Measurements from ENCODE around the gene ADAM33. TPM values are rescaled to one million over a fixed set of nuclear protein-coding genes. Genes with fewer than 3 reads are reported as not detected.

ADAM33 gene
- total RNA-seq, 1 experiment from 2014 or later, result not detected

DNA sequence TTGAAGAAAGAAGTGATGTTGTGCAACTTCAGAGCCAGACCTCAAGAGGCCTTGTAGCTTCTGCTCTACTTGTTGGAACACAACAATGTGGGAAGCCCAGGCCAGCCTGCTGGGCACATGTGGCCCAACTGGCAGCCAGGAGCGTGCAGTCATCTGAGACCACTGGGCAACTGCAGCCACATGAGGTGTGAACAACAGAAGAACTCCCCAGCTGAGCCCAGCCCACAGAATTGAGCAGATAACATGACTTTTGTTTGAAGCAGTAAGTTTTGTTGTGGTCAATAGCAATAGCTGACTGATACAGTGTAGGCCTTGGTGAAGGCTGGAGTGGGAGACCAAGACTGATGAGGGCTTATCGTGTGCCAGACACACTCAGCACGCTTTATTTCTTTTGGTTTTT lies 8.6 kb upstream of the ADAM33 start:
- ChIA-PET CTCF (no interaction called here), POLR2A (ENCODE audit: unreplicated experiment) (no interaction called here)
- H2AFZ ChIP-seq, result no peak overlapping the region
- no peaks in the 10 kb centered on the region for H3K4me1 ChIP-seq (replicated peaks; ENCODE audit: insufficient read depth)
- H3K4me3 ChIP-seq, result no peak overlapping the region
- H3K27ac ChIP-seq, result no peak overlapping the region
- no peak for TF ChIP-seq EZH2 (IDR thresholded peaks at IDR 0.05; ENCODE audit: low read depth)
- TF ChIP-seq, protein P1, sequence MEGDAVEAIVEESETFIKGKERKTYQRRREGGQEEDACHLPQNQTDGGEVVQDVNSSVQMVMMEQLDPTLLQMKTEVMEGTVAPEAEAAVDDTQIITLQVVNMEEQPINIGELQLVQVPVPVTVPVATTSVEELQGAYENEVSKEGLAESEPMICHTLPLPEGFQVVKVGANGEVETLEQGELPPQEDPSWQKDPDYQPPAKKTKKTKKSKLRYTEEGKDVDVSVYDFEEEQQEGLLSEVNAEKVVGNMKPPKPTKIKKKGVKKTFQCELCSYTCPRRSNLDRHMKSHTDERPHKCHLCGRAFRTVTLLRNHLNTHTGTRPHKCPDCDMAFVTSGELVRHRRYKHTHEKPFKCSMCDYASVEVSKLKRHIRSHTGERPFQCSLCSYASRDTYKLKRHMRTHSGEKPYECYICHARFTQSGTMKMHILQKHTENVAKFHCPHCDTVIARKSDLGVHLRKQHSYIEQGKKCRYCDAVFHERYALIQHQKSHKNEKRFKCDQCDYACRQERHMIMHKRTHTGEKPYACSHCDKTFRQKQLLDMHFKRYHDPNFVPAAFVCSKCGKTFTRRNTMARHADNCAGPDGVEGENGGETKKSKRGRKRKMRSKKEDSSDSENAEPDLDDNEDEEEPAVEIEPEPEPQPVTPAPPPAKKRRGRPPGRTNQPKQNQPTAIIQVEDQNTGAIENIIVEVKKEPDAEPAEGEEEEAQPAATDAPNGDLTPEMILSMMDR (conservative IDR thresholded peaks at IDR 0.05), result no peak
- H3F3A ChIP-seq (ENCODE audit: insufficient read depth, low read depth), result no peaks in the 10 kb centered on the region
- no TSS peak for BruUV-seq (replicated peaks)
- H3K27me3 ChIP-seq (ENCODE audit: insufficient read depth, low read depth), result peaks cover 18% of the 10 kb centered on the region; the same call in 1 of the 2 replicates
- intact Hi-C loops (cut with micrococcal nuclease; ENCODE audit: unreplicated experiment), result no loop called here
- H3K9me3 ChIP-seq (ENCODE audit: insufficient read depth, low read depth), result no peaks in the 10 kb centered on the region
- DNase-seq, result no peak
- H4K20me1 ChIP-seq (ENCODE audit: insufficient read depth), result no peaks in the 10 kb centered on the region
- no peaks in the 10 kb centered on the region for H3K36me3 ChIP-seq (ENCODE audit: low read depth)
- no peak overlapping the region for H3K4me2 ChIP-seq
- H3K9me2 ChIP-seq (ENCODE audit: insufficient read depth), result no peaks in the 10 kb centered on the region
- H3K79me2 ChIP-seq (ENCODE audit: low read depth), result no peaks in the 10 kb centered on the region

DNA sequence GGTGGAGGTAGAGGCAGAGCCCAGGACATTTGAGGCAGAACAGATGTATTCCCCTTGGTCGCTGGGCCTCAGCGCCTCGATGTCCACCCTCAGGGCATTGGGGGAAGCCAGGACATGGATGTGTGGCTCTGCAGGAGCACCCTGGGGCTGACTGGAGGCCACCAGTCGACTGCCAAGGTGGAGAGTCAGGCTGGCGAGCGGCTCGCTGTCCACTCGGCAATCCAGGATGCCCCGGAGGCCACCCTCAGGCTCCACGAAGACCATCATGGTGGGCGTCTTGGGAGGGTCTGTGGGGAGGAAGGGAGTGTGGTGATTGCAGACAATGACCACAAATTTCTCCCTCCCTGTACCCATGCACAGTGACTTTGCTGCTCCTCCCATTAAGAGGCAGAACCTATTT lies 8.2 kb upstream of the ADAM33 start:
- Histone ChIP-seq H3K36me3 (ENCODE audit: low read depth) (no peaks in the 10 kb centered on the region), H4K20me1 (ENCODE audit: insufficient read depth) (no peaks in the 10 kb centered on the region), H3K9me2 (ENCODE audit: insufficient read depth) (no peaks in the 10 kb centered on the region), H2AFZ (no peak overlapping the region), H3K4me3 (no peak overlapping the region), H3K9me3 (ENCODE audit: insufficient read depth, low read depth) (no peaks in the 10 kb centered on the region), H3K27ac (no peak overlapping the region), H3K79me2 (ENCODE audit: low read depth) (no peaks in the 10 kb centered on the region), H3K4me2 (no peak overlapping the region), H3K4me1 (replicated peaks; ENCODE audit: insufficient read depth) (no peaks in the 10 kb centered on the region), H3F3A (ENCODE audit: insufficient read depth, low read depth) (no peaks in the 10 kb centered on the region), H3K27me3 (ENCODE audit: insufficient read depth, low read depth) (peaks cover 18% of the 10 kb centered on the region; the same call in 1 of the 2 replicates)
- ChIA-PET POLR2A (ENCODE audit: unreplicated experiment) (no interaction called here), CTCF (no interaction called here)
- DNase-seq, result no peak
- no peak for TF ChIP-seq EZH2 (IDR thresholded peaks at IDR 0.05; ENCODE audit: low read depth)
- BruUV-seq (replicated peaks), result no TSS peak
- intact Hi-C loops (cut with micrococcal nuclease; ENCODE audit: unreplicated experiment), result no loop called here

DNA sequence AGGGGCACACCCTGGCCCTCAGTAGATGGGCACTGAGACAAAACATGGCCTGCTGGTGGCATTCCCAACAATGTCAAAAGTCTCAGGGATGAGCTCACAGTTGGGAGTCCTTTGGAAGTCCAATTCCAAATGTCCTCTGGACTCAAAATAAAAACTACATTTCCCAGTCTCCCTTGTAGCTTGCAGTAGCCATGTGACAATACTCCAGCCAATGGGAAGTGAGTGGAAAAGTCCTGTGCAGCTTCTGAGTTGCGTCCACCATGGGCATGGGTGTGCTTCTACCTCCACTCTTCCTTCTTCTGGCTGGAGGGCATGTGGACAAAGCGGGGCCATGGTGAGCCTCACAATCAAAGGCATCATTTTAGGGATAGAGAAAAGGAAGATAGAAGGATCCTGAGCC lies 5.8 kb upstream of the ADAM33 start:
- POLR2A ChIA-PET (ENCODE audit: unreplicated experiment), result interaction anchor here (0.6 kb wide), 1 partner anchor 411 kb away, joined by 3 read pairs; no protein-coding TSS in a partner anchor
- TF ChIP-seq, protein P1 (conservative IDR thresholded peaks at IDR 0.05), result no peak
- TF ChIP-seq EZH2 (IDR thresholded peaks at IDR 0.05; ENCODE audit: low read depth), result no peak
- BruUV-seq (replicated peaks), result no TSS peak

DNA sequence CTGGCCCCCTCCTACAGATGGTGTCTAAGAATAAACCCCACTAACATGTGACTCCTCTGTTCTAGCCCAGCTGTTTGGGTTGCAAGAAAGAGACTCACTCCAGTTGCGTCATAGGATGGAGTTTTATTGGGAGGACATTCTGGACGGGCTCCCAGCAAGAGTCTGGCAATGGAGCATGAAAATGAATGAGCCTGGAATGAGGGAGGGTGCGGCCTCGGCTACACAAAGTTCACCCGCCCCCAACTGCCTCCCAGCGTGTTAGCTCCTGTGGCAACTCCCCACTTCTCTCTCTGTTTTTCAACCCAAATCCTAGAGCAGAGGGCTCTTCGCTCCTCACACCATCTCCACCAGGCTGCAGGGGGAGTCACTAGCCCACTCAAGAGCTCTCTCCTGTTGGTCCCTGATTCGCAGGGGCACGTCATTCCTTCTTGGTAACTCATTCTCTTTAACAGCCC lies 5.1 kb upstream of the ADAM33 start:
- no peak overlapping the region for H3K27ac ChIP-seq
- no peak for DNase-seq
- no peak overlapping the region for H3K4me3 ChIP-seq
- no peaks in the 10 kb centered on the region for H3K4me1 ChIP-seq (replicated peaks; ENCODE audit: insufficient read depth)
- H3K9me2 ChIP-seq (ENCODE audit: insufficient read depth), result no peaks in the 10 kb centered on the region
- ChIA-PET POLR2A (ENCODE audit: unreplicated experiment) (no interaction called here), CTCF (no interaction called here)
- peaks cover 14% of the 10 kb centered on the region; the same call in 1 of the 2 replicates for H3K27me3 ChIP-seq (ENCODE audit: insufficient read depth, low read depth)
- no peaks in the 10 kb centered on the region for H4K20me1 ChIP-seq (ENCODE audit: insufficient read depth)
- intact Hi-C loops (cut with micrococcal nuclease; ENCODE audit: unreplicated experiment), result no loop called here
- no TSS peak for BruUV-seq (replicated peaks)
- H3K36me3 ChIP-seq (ENCODE audit: low read depth), result no peaks in the 10 kb centered on the region
- no peaks in the 10 kb centered on the region for H3K9me3 ChIP-seq (ENCODE audit: insufficient read depth, low read depth)
- H2AFZ ChIP-seq, result no peak overlapping the region
- TF ChIP-seq EZH2 (IDR thresholded peaks at IDR 0.05; ENCODE audit: low read depth), result no peak
- TF ChIP-seq, protein P1 (conservative IDR thresholded peaks at IDR 0.05), result no peak
- no peaks in the 10 kb centered on the region for H3K79me2 ChIP-seq (ENCODE audit: low read depth)
- H3F3A ChIP-seq (ENCODE audit: insufficient read depth, low read depth), result no peaks in the 10 kb centered on the region
- H3K4me2 ChIP-seq, result no peak overlapping the region

More for the DNA sequence above, 5.8 kb upstream of the ADAM33 start:
- Histone ChIP-seq H3F3A (ENCODE audit: insufficient read depth, low read depth) (no peaks in the 10 kb centered on the region), H3K4me3 (no peak overlapping the region), H3K4me2 (no peak overlapping the region), H3K27me3 (ENCODE audit: insufficient read depth, low read depth) (peaks cover 17% of the 10 kb centered on the region; the same call in 1 of the 2 replicates), H2AFZ (no peak overlapping the region), H3K4me1 (replicated peaks; ENCODE audit: insufficient read depth) (no peaks in the 10 kb centered on the region), H3K9me3 (ENCODE audit: insufficient read depth, low read depth) (no peaks in the 10 kb centered on the region), H3K27ac (no peak overlapping the region), H3K36me3 (ENCODE audit: low read depth) (no peaks in the 10 kb centered on the region), H3K9me2 (ENCODE audit: insufficient read depth) (no peaks in the 10 kb centered on the region), H4K20me1 (ENCODE audit: insufficient read depth) (no peaks in the 10 kb centered on the region), H3K79me2 (ENCODE audit: low read depth) (no peaks in the 10 kb centered on the region)
- intact Hi-C loops (cut with micrococcal nuclease; ENCODE audit: unreplicated experiment), result no loop called here
- CTCF ChIA-PET, result no interaction called here
- peak in 1 of 2 experiments; percentile 33 for DNase-seq
